Hippocampal formation (tissue), 2 donors: ENCODE results near the gene SNX6.
"Not testable (repeated sequence)": the region's sequence is repeated elsewhere in the genome, so short reads cannot be mapped to it uniquely, and the experiment has no call there.

Source experiments
- DNase-seq, 2 donors: peaks; one replicate each; lab custom pipeline; 2025; lab: John Stamatoyannopoulos, UW

The SNX6 gene

DNA sequence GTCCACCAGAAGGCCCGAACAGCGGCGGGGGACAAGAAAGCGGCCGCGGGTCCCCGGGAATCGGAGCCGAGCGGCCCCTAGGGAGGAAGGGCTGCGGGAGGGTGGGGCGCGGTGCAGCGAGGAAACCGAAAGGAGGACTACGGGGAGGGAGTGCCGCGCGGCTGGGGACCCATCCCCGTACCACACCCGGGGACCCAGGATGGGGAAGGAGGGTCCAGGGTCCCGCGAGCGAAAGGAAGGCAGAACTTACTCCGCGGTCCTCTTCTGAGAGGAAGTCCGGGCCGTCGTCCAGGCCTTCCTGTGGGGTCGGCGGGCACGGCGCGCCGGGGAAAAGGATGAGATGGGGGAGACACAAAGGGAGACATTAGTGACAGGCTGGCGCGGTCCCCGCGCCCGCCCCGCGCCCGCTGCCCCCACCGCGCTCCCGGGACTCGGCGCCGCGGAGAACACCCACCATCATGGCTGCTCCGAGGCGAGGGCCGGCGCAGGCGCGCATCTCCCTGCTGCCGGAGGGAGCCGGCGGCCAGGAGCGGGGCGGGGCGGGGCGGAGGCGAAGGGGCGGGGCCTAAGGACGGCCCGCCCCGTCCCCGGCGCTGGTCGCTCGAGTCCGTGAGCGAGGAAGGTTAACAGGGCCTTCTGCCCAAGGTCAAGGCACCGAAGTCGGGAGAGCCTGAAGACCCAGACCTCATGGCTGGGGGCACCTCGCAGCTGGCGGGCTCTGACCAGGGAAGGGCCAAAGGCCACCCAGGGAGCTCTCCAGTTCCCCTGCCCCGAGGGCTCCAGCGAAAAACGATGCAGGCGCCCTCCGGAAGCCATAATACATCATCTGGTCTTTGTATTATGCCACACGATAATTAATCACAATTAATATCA is at the start of gene SNX6:
Gene SNX6 (minus strand): TSS at position 492 of the 873 bp plus-strand sequence. CDS start 32 bp downstream, at position 460.
- DNase-seq: peak; percentile 82 to 91

DNA sequence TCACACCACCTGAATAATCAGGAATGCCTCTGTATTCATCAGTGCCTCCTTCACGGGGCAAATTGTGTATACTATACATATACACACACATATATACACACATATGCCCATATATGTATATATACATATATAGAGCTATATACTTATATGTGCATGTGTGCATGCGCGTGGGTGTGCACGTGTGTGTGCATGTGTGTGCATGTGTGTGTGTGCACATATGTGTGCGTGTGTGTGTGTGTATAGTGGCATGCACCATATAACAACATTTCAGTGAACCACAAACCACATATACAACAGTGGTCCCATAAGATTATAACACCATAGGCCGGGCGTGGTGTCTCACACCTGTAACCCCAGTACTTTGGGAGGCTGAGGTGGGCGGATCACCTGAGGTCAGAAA is 48.8 kb upstream of the SNX6 start:
- DNase-seq: no peak

DNA sequence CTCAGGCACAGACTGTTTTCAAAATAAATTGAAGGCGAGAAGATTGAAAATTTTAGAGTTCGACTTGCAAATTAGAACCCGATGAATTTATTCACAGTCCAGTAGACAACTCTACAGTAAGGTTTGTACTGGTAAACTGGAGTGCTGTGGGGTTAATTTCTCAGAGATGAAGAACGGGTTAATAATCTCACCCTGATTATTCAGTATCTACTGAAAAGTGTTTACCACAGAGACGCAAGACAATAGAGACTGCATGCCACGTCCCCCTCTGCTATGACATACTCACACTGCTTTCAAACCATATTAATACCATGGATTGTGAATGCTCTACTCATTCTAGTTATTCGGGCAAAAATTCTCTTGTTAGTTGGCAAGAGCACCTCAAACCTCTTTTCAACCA is 48.4 kb upstream of the SNX6 start:
- DNase-seq: peak in 1 of 2 donors; percentile 72

DNA sequence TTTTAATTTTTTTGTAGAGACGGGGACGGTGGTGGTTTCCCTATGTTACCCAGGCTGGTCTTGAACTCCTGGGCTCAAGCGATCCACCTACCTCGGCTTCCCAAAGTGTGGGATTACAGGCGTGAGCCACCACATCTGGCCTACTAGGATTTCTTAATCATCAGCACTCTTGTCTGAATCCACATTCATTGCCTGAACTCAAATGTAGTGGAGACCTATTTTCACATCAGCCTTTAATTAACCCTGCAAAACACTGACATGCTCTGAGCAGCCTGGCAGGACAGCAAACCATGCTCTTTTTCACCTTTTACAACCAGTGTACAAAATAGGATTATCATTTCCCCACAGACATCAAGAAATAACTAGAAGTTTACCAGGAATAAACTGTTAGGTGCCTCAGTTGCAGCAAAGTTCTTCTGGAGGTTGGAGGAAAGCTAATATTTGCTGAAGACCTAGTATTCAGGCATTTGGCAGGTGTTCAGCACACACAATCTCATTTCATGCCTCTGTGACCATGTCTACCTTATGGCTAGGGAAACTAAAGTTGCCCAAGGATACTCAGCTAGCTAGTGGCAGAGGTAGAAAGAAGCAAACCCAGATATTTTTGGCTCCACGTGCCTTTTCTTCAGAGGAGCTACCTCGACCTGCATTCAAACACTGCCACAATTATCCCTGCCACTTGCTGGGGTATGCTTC is 46.7 kb upstream of the SNX6 start:
- no peak for DNase-seq

DNA sequence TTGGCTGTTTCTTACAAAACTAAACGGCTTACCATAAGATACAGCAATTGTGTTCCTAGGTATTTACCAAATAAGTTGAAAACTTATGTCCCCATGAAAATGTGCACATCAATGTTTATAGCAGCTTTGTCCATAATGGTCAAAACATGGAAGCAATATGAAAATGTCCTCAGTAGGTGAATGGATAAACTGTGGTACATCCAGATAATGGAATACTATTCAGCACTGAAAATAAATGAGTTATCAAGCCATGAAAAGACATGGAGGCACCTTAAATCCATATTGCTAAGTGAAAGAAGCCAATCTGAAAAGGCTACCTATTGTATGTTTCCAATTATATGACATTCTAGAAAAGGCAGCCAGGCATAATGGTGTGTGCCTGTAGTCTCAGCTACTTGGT is 43.8 kb upstream of the SNX6 start:
- DNase-seq: no peak

DNA sequence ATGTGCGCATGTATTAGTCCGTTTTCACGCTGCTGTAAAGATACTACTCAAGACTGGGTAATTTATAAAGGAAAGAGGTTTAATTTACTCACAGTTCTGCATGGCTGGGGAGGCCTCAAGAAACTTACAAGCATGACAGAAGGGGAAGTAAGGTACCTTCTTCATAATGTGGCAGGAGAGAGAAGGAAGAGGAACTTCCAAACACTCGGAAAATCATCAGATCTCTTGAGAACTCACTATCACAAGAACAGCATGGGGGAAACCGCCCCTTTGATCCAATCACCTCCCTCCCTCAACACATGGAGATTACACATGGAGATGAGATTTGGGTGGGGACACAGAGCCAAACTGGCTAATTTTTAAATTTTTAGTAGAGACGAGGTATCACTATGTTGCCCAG is 41.8 kb upstream of the SNX6 start:
- no peak for DNase-seq

DNA sequence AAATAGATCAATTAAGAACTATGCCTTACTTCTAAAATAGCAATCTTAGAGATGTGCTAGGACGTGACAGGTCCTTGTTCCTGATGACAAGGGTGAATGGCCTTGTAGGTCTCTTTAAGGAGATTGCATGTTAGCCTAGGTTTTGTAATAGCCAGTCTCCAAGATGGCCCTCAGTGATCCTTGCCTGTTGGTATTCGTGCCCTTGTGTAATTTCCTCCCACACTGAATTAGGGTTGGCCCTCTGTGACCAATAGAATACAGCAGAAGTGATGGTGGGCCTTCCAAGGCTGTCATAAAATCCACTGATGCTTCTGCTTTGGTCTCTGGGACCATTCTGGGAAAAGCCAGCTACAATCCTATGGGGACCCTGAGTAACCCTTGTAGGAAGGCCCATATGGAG is 38.2 kb upstream of the SNX6 start:
- DNase-seq: no peak

DNA sequence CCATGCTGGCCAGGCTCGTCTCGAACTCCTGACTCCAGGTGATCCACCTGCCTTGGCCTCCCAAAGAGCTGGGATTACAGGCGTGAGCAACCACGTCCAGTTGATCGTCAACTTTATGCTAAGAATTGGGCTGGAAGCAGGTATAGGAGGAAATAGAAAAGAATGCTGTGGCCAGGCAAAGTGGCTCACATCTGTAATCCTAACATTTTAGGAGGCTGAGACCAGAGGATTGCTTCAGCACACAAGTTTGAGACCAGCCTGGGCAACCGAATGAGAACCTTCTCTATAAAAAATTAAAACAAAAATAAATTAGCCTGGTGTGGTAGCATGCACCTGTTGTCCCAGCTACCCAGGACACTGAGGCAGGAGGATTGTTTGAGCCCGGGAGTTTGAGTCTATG is 37.1 kb upstream of the SNX6 start:
- DNase-seq: no peak

DNA sequence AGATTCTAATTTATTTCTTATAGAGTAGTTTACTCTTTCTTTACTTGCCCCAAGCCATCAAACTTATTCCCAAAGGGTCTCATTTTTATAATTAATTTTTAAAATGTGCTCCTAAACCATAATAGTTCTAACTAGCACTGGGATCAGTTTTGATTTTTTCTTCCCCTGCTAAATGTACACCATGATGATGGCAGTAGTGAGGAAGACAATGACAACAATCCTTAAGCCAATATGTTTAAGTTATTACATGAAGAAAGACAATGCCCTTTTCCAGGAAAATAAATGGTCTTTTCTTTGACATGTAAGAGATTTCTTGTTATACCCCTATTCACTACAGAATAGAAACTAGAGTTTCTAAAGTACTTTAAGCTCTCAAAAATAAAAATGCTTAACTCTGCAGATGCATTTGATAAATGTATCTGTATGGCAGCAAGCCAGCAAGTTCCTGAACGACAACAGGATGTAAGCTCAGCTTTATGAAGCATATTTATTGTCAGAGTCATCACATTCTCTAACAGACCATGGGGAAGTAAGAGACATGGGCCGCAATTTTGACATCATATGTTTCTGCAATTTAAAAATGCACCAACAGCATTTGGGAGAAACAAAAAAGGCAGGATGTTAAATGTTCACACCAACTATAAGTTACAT is 36.0 kb upstream of the SNX6 start:
- DNase-seq: no peak

DNA sequence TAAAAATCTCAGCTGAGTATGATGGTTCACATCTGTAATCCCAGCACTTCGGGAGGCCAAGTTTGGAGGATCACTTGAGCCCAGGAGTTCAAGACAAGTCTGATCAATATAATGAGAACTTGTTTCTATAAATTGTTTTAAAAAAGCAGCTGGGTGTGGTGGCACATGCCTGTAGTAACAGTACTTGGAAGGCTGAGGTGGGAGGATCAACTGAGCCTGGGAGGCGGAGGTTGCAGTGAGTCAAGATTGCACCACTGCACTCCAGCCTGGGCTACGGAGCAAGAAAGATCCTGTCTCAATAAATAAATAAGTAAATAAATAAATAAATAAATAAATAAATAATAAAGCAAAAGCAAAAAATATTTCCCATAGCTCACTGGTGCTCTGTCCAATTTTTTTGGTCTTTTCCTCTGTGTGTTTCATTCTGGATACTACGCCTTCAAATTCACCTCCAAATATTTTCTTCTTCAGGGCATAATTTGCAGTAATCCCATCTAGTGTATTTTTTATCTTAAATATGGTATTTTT is 32.7 kb upstream of the SNX6 start:
- DNase-seq: no peak

DNA sequence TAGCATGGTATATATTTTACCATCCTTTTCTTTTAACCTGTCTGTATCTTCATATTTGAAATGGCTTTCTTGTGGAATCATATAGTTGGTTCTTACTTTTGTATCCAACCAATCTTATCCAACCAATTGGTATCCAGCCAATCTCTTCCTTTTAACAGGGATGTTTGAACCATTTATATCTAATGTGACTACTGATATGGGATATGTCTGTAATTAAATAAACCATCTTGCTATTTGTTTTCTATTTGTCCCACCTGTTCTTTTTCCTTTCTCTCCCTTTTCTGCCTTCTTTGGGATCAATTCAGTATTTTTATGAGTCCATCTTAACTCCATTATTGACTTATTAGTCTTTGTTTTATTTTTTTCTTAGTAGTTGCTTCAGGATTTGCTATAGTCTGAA is 30.8 kb upstream of the SNX6 start:
- DNase-seq: no peak

DNA sequence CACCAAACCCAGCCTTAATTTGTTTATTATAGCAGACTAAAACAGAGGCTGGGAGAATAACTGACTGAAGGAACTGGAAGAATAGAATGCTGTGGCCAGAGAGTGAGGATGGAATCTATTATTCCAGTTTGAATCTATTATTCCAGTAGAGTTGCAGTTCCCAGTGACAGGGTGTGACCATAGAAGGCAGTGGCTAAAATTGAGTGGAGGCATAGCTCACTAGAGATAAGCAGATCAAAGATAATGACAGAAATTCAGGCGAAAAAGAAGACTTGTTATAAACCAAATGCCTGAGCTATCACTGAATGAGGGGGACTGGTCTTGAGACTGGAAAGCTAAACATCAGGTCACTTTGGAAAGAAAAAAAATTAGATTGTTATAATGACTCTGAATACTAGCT is 26.0 kb upstream of the SNX6 start:
- DNase-seq: no peak

DNA sequence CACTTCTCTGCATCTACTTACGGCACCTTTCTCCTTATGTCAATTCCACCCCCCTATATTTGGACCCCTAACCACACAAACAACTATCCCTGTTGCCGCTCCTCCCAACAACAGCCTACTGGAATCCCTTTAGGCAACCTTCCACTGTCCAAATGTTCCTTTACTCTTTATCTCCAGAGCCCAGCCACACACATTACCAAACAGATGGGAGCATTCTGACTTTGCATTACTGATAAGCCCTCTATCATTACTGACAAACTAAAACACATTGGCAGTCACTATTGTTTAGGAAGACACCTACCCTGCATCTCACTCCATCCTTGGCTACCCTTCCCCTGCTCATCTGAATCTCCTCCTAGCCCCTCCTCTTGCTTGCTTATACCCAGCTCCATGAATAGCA is 23.1 kb upstream of the SNX6 start:
- not testable (repeated sequence) for DNase-seq

DNA sequence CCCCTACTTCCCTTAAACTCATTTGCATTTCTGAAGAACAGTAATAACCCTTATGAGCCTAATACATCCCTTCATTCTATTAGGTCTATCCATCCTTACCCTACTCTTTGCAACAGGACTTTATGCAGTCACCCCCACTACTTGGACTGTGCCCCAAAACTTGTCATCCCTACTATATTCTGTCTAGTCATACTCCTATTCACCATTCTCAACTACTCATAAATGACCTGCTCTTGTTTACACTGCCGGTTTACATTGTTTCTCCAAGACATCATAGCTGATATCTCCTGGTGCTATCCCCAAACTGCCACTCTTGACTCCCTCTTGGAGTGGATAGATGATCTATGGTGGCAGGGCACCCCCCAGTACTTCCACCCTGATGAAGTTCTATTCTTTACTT is 22.4 kb upstream of the SNX6 start:
- DNase-seq: not testable (repeated sequence)

DNA sequence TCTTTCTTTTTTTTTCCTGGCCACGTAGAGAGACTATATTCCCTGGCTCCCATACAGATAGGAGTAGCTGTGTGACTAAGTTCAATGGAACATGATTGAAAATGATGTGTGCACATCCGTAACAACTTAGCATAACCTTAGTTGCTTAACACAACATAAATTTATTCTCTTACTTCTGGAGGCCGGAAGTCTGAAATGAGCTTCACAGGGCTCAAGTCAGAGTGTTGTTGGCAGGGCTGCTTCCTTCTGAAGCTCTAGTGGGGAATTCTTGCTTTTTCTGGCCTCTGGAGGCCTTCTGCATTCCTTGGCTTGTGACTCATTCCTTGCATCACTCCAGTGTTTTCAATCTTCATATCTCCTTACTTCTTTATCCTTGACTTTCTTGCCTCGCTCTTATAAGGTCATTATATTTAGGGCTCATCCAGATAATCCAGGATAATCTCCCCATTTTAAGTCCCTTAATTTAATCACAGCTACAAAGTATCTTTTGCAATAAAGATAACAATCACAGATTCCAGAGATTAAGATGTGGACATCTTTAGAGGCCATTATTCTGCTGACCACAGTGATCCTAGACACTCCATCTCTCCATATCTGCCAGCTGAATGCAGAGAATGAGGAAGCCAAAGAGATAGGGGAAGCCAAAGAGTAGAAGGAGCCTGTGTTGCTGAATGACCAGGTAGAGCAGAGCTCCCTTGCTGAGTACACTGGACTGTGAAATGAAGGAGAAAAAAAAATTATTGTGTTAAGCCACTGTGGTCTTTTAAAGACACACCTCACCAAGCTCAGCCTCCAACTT is 21.0 kb upstream of the SNX6 start:
- no peak for DNase-seq

DNA sequence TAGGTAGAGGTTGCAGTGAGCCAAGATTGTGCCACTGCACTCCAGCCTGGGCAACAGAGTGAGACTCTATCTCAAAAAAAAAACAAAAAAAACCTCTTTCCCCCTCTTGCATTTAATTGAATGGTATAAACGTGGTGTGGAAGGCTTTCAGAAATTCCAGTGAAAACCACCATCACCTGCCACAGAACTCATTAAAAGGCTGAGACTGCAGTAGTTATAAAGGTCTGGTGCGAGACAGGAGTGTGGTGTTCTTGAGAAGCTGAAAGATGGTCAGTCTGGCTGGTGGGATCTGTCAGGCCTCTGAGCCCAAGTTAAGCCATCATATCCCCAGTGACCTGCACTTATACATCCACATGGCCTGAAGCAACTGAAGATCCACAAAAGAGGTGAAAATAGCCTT is 20.1 kb upstream of the SNX6 start:
- DNase-seq: not testable (repeated sequence)

DNA sequence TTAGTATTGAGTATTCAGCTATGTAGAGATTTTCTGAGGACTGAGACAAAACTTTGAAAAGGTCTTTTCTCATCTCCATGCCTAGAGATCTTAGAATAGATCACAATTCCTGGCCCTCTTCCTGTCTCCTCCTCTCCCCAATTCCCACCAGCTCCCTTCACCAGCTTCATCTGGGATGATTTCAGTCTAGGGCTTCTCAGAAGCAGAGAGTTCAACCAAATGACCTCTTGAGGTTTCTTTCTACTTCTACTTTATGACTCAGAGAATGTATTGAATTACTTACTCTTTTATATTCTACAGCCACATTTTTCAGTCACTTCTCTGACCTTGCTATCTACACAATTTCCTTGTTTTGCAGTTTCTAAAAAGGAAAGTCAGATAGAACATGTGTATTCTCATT is 19.4 kb upstream of the SNX6 start:
- DNase-seq: no peak

DNA sequence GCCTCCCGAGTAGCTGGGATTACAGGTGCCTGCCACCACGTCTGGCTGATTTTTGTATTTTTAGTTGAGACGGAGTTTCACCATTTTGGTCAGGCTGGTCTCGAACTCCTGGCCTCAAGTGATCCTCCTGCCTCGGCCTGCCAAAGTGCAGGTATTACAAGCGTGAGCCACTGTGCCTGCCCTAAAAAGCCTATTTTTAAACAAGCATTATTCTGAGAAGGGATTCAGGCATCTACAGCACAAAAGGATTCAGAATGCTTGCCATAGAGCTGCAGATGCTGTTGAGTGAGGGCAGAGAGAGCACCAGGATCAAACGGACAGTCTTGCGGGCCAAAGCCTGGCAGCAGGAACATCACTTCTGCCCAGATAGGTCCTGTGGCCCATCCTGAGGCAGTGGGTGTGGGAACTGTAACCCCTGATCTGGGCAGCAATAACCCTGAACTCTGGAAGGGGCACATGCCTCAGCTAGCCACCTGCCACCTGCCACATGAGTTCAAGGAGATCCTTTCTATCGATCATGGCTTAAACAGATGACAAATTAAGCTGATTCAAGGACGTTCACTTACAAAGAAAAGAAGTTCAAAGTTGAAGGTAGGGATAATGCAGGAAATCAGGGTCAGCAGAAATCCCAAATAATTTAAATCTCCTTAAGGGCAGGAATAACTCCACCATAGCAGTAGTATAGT is 16.8 kb upstream of the SNX6 start:
- no peak for DNase-seq

DNA sequence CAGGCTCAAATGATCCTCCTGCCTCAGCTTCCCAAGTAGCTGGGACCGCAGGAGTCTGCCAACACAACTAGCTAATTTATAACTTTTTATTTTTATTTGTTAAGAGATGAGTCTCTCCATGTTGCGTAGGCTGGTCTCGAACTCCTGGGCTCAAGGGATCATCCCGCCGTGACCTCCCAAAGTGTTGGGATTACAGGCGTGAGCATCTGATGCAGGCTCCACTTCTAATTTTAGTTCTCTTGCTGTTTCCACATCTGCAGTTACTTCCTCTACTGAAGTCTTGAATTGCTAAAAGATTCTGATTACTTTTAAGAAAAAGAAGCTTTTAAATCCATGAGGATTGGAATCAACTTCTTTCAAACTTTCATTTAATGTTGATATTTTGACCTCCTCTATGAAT is 13.4 kb upstream of the SNX6 start:
- DNase-seq: no peak

DNA sequence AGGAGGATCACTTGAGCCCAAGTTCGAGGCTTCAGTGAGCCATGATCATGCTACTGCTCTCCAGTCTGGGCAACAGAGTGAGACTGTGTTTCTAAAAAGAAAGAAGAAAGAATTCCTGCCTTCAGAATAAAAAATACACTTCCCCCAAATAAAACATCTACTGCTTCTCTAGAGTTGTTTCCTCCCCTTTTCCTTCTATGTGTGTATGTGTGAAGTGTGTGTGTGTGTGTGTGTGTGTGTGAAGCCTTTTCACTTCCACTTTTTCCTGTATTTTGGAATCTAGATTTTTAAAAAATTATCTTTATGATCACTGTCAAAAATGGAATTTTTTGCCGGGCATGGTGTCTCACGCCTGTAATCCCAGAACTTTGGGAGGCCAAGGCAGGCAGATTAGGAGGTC is 12.6 kb upstream of the SNX6 start:
- no peak for DNase-seq

DNA sequence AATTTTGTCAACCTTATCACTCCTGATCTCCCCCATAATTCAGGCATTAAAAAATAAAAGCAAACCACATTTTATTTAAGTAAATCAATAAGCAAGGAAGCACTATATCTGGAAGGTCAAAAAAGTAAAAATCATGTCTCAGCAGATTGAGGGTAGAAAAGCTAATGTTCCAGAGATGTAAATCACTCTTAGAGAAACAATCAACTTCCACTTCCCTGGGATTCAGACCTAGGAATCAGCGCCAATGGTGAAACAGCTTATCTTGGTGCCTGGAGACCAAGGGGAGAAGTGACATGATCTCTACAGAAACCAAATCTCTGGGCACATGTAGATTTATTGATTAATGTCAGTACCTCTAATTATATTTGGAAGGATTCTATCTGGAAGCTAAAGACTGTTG is 10.9 kb upstream of the SNX6 start:
- DNase-seq: no peak
